Psoas muscle (tissue), 8 donors: ENCODE data around the gene DNAI7. TPM values are rescaled to one million over a fixed set of nuclear protein-coding genes. Genes with fewer than 3 reads are reported as not detected.

Source experiments
- ATAC-seq, 4 donors: fragments of 200-7000 bp; cut with Tn5 transposase; one replicate each; pipeline ENCODE4 v1.9.1; 2020; ENCODE audit warnings: moderate library complexity in 3 of 4, mild to moderate bottlenecking in 2 of 4
- DNase-seq, 2 donors: peaks; one replicate each; pipeline ENCODE4 v3.0.0-alpha.2; 2020
- H3K27ac ChIP-seq: fragments of 200-600 bp; one replicate; pipeline ENCODE4 v1.8.0; 2022
- H3K27me3 ChIP-seq, 3 donors: fragments of 200-600 bp in 1 of 3; one replicate each; pipeline versions ENCODE4 v1.6.1 to v1.8.0; 2013 to 2022; ENCODE audit warnings: low read length in 2 of 3, mild to moderate bottlenecking in 2 of 3, moderate library complexity in 1 of 3; ENCODE audit not compliant: insufficient read depth in 3 of 3
- H3K36me3 ChIP-seq, 2 donors: fragments of 200-600 bp in 1 of 2; one replicate each; pipeline versions ENCODE4 v1.6.1 to v1.8.0; 2013 to 2022; ENCODE audit warnings: low read depth in 1 of 2, mild to moderate bottlenecking in 1 of 2, moderate library complexity in 1 of 2; ENCODE audit not compliant: insufficient read depth in 1 of 2
- H3K4me1 ChIP-seq: fragments of 200-600 bp; one replicate; pipeline ENCODE4 v1.8.0; 2022
- H3K4me3 ChIP-seq: fragments of 200-600 bp; one replicate; pipeline ENCODE4 v1.8.0; 2022; ENCODE audit warnings: mild to moderate bottlenecking
- H3K9me3 ChIP-seq: fragments of 200-600 bp; one replicate; pipeline ENCODE4 v1.8.0; 2022
- WGBS, 3 donors: extraction: QIAGEN DNeasy Blood & Tissue Kit; methylation state at CpG; one replicate each; pipeline versions ENCODE4 v1.1.6 to v1.1.7; 2013; 5-methylcytosine and 5-hydroxymethylcytosine counted together
- intact Hi-C, 2 donors: fragments of 100-400 bp; cut with DNase I; formaldehyde crosslinking; loops; one replicate each; pipeline versions ENCODE4 v1.11.0 to v1.14.2; 2022
- polyA plus RNA-seq, 3 donors: library from polyadenylated mRNA; stranded (reverse); fragments of 200-250 nt; gene quantifications; one replicate each; pipeline ENCODE4 v1.2.3, GENCODE V29; 2013
- total RNA-seq, 4 donors: library from RNA; stranded (reverse); fragmentation: NEBNext Ultra II Directional in 2 of 4; extraction: Animal tissue kit (Norgen Biotek cat#: 25700) in 2 of 4; gene quantifications; one replicate each; pipeline versions ENCODE4 v1.2.1 to v1.2.4, GENCODE V29; 2021 to 2023
- TF ChIP-seq, protein P1 (sequence below): fragments of 200-600 bp; IDR thresholded peaks from one replicate; pipeline ENCODE4 v1.8.0; 2022; ENCODE audit warnings: antibody characterized with exemption
- donor health status: healthy with polysubstance abuse.
- donor health status: DM: no; HTN: no; CAD: no; lungs with moderate emphysema.
- donor health status: Bipolar disorder and iron deficiency.
- donor health status: healthy.
- donor health status: DM: yes; HTN: yes; CAD: no.
- donor health status: DM: no; HTN: no; CAD: no.
- donor health status: DM: no; HTN: no; CAD: no.
- donor health status: DM: yes; HTN: yes; CAD: no.

DNAI7 gene
- total and polyA plus RNA-seq, 7 donors = 0.06 to 0.74 (median 0.26) TPM; not detected in 2

DNA sequence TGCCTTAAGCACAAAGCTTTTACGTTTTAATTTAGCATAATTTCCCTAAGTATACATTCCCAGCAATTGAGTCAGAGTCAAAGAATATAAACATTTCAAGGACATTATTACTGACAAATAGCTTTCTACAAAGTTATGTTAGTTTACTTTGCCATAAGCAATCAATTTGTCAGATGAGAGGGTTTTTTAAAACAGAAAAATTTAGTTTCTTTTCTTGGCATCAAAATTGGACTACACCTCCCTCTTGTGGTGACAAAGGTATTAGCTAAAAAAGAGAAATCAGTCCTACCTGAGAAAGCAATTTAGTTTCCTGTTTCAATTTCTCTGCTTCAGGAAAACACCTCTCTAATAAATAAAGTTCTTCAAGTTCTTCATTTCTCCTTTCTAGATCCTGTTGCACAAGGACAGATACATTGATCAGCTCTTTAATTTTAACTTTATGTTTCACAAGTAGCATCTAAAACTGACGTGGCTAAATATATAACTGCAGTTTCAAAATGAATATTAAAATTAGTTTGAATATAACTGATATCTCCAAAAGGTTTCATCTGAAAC, 39.9 kb downstream of the DNAI7 start:
- ATAC-seq = no peak
- H3K27me3 ChIP-seq = no peaks in the 10 kb centered on the region
- no peaks in the 10 kb centered on the region for H3K36me3 ChIP-seq
- no peak overlapping the region for H3K27ac ChIP-seq
- 79 to 93% (median 79%) methylated on average over 2 of the region's 2 CpGs for WGBS, 3 donors
- no peak overlapping the region for H3K4me3 ChIP-seq
- TF ChIP-seq, protein P1, sequence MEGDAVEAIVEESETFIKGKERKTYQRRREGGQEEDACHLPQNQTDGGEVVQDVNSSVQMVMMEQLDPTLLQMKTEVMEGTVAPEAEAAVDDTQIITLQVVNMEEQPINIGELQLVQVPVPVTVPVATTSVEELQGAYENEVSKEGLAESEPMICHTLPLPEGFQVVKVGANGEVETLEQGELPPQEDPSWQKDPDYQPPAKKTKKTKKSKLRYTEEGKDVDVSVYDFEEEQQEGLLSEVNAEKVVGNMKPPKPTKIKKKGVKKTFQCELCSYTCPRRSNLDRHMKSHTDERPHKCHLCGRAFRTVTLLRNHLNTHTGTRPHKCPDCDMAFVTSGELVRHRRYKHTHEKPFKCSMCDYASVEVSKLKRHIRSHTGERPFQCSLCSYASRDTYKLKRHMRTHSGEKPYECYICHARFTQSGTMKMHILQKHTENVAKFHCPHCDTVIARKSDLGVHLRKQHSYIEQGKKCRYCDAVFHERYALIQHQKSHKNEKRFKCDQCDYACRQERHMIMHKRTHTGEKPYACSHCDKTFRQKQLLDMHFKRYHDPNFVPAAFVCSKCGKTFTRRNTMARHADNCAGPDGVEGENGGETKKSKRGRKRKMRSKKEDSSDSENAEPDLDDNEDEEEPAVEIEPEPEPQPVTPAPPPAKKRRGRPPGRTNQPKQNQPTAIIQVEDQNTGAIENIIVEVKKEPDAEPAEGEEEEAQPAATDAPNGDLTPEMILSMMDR = peak; percentile 48
- H3K4me1 ChIP-seq = no peaks in the 10 kb centered on the region
- DNase-seq = no peak
- intact Hi-C loops = no loop called here
- no peaks in the 10 kb centered on the region for H3K9me3 ChIP-seq

DNA sequence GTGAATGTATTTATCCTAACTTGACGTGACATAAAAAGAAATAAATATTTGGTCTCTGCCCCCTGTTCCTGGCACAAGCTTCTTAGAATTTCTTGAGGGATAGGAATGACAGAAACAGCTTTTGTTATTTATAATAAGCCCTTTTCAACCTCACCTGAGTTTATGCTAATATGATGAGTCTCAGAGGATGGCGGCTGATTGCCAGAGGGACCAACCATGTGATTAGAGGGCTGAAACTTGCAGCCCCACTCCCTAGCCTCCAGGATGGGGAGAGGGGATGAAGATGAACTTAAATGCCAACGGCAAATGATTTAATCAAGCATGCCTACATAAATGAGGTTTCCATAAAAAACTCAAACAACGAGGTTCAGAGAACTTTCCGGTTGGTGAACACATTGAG, 42.9 kb downstream of the DNAI7 start:
- Histone ChIP-seq H3K4me1 (no peaks in the 10 kb centered on the region), H3K4me3 (no peak overlapping the region), H3K27me3 (no peaks in the 10 kb centered on the region), H3K36me3 (no peaks in the 10 kb centered on the region), H3K27ac (no peak overlapping the region), H3K9me3 (no peaks in the 10 kb centered on the region)
- intact Hi-C loops = no loop called here
- DNase-seq = no peak
- no peak for ATAC-seq
- 71 to 89% (median 75%) methylated on average over 5 of the region's 5 CpGs for WGBS, 3 donors
- TF ChIP-seq, protein P1 = no peak

DNA sequence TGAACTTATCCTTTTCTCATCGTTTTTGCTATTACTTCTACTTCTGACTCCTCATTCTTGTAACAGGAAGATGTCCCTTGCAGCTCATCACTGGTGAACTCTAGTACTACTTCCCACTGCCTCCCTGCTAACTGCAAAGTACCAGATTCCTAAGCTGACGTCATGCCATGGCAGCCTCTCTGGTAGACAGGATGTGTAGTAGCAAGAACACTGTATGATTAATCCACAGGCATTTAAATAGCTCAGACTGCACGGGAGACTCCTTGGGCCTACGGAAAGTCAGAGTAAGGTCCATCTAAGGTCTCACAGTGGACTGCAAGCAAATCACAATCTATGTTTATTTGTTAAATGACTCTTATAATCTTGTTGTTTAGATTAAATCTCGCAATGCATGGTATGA, 43.5 kb downstream of the DNAI7 start:
- H3K4me1 ChIP-seq = no peaks in the 10 kb centered on the region
- WGBS, 3 donors = 38 to 47% (median 44%) methylated on average over 5 of the region's 5 CpGs
- H3K4me3 ChIP-seq = no peak overlapping the region
- H3K36me3 ChIP-seq = no peaks in the 10 kb centered on the region
- H3K27ac ChIP-seq = no peak overlapping the region
- DNase-seq (peak in 1 of 2 donors; percentile 26), ATAC-seq (peak in 1 of 4 donors; percentile 28)
- TF ChIP-seq, protein P1 = no peak
- H3K9me3 ChIP-seq = no peaks in the 10 kb centered on the region
- no peaks in the 10 kb centered on the region for H3K27me3 ChIP-seq
- intact Hi-C loops = no loop called here

DNA sequence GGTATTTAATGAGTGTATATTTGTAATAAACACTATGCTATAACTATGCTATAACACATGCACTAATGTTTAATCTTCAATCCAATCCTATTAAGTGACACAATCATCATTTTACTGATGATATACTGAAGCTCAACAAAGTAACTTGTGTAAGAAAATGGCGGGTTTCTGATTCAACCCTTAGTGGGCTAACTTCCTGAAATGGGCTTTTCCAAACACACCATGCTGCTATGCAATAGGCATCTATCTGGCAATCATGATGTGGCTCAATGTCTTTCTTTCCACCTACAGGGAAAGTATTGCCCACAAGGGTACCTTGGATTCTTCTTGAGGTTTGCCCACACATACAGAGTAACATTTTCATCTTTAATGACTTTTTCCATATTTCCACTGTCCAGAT, 48.3 kb downstream of the DNAI7 start:
- Histone ChIP-seq H3K27ac (no peak overlapping the region), H3K4me1 (no peaks in the 10 kb centered on the region), H3K4me3 (no peak overlapping the region), H3K36me3 (no peaks in the 10 kb centered on the region), H3K27me3 (peaks cover 0 to 2% (median 0%) of the 10 kb centered on the region in 3 donors), H3K9me3 (no peaks in the 10 kb centered on the region)
- intact Hi-C loops = no loop called here
- ATAC-seq = no peak
- 93 to 100% (median 99%) methylated on average over 1 of the region's 1 CpG for WGBS, 3 donors
- TF ChIP-seq, protein P1 = no peak
- no peak for DNase-seq

DNA sequence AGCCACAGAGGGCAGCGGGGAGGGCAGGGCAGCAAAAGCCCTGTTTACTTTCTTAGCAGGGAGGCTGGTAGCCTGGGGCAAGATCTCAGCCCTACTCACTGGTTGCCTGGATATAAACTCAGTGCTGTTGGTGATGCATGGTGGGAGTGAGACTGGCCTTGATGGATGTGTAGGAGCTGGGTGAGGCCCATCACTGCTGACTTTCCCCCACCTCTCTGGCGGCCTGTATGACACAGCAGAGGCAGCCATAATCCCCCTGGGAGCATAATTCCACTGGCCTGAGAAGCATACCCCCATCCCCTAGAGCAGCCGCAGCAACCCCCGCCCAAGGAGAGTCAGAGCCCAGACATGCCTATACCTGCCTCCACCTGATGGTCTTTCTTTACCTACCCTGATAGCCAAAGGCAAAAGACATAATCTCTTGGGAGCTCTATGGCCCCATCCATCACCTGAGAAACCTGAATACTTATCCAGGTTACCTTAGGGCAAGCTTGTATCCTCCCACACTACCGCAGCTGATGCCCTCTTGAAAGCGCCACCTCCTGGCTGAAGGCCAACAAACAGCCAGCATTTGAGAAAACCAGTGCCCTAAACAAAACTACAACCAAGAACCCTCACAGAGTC, 59.3 kb downstream of the DNAI7 start:
- Histone ChIP-seq H3K27ac (no peak overlapping the region), H3K36me3 (no peaks in the 10 kb centered on the region), H3K4me3 (no peak overlapping the region), H3K27me3 (no peaks in the 10 kb centered on the region), H3K9me3 (peaks cover 2% of the 10 kb centered on the region), H3K4me1 (no peaks in the 10 kb centered on the region)
- DNase-seq (no peak), ATAC-seq (no peak)
- TF ChIP-seq, protein P1 = no peak
- intact Hi-C loops = no loop called here
- WGBS, 3 donors = 73 to 80% (median 79%) methylated on average over 6 of the region's 6 CpGs
